Measurements from ENCODE around the gene COQ10B. TPM values are rescaled to one million over a fixed set of nuclear protein-coding genes. Genes with fewer than 3 reads are reported as not detected.
"Not testable (repeated sequence)": the region's sequence is repeated elsewhere in the genome, so short reads cannot be mapped to it uniquely, and the experiment has no call there.

The COQ10B gene
- total RNA-seq, 1 donor from 2014 or later: 20.8 TPM

DNA sequence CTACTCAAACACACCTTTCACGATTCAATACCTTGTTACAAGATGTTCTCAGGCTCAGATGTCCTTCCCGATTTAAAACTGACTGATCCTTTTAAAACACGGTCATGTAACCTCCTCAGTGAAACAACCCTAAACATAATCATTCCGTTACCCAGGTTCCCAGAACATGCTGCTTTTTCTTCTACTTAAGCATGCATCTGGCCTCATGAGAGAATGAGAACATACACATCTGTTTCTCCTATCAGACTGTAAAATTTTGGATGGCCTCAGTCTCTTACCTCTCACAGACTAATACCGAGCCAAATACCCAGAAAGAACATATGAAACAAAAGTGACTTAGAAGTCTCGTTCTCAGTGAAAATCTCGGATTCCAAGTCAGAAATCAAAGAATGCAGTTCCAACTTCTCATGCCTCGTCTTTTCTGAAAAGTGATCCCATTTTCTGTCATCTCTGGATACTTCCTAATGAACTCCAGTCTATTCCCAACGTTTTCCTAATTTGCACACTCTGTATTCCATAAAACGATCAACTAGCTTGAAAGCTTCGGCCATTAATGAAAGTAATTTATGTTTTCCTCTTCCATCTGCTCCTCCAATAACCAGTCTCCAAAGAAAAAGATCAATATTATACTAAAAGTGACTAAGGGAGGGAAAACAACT is 19.4 kb upstream of the COQ10B start:
- Mint-ChIP-seq H3K27ac (peak overlapping the region; percentile 100), H3K4me3 (ENCODE audit: low read depth) (peak overlapping the region; percentile 89), H3K9me3 (no peaks in the 10 kb centered on the region), H3K27me3 (ENCODE audit: low read depth) (no peaks in the 10 kb centered on the region), H3K36me3 (ENCODE audit: low read depth) (peaks cover 33% of the 10 kb centered on the region), H3K4me1 (ENCODE audit: low read depth) (peaks cover 48% of the 10 kb centered on the region)
- no peak for DNase-seq (ENCODE audit: low spot score)
- intact Hi-C loops (cut with micrococcal nuclease): loop anchor here (5.0 to 10.0 kb wide), 8 partner anchors 127 to 1779 kb away; partner anchors contain the start of genes CCDC150, MARS2, PGAP1 and SLC39A10

DNA sequence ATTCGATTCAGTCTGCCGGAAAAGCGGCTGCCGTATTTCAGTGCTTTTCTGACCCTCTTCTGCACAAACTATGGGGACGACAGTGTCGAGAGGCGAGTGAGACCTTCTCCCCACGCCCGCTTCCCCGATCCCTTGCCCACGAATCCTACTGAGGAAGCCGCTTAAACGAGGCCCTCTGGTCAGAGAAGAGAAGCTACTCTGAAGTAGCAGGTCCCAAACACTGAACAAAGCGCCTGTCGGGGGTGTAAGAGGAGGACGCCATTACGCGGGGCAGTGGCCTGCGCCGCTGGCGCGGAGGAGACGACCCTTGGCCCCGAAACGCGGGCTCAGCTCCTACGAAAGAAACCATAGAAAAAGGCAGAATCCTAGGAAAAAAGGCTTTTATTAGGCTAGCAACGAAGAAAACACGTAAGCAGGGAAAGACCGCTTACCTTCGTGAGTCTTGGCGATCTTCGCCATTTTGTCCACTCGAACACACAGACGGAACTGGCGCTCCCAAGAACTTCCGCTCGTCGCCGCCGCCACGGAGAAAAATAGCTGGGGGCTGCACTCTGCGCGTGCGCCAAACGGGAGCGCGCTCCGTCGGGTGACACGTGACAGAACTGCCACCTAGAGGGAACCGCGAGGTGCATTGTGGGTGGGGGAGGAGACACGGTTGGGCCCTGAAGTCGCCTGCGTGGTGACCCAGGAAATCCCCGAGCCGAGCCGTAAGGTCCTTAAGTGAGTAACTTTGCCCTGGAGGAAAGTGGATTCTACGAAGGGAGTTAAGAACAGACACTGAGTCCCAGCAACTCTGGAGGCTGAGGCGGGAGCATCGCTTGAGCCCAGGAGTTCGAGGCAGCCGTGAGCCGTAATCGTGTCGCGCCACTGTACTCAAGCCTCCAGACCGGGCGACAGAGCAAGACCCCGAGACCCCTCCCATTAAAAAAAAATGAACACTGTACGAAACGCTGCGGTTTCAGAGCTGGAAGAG is 18.5 kb upstream of the COQ10B start, which contains the start of gene SF3B1:
Gene SF3B1 (minus strand): TSS at position 488 of the 973 bp plus-strand sequence. CDS start 29 bp downstream, at position 459.
- DNase-seq (ENCODE audit: low spot score): peak; percentile 99
- no peaks in the 10 kb centered on the region for H3K27me3 Mint-ChIP-seq (ENCODE audit: low read depth)
- H3K27ac Mint-ChIP-seq: peak within 1 kb of the TSS; percentile 100
- intact Hi-C loops (cut with micrococcal nuclease): loop anchor here (1.0 to 10.0 kb wide), 11 partner anchors 18 to 1780 kb away; partner anchors contain the start of genes CCDC150, COQ10B, HSPD1 and MARS2
- H3K4me3 Mint-ChIP-seq (ENCODE audit: low read depth): peak within 1 kb of the TSS; percentile 89
- peaks cover 42% of the 10 kb centered on the region for H3K4me1 Mint-ChIP-seq (ENCODE audit: low read depth)
- H3K36me3 Mint-ChIP-seq (ENCODE audit: low read depth): peaks cover 24% of the 10 kb centered on the region
- no peaks in the 10 kb centered on the region for H3K9me3 Mint-ChIP-seq

DNA sequence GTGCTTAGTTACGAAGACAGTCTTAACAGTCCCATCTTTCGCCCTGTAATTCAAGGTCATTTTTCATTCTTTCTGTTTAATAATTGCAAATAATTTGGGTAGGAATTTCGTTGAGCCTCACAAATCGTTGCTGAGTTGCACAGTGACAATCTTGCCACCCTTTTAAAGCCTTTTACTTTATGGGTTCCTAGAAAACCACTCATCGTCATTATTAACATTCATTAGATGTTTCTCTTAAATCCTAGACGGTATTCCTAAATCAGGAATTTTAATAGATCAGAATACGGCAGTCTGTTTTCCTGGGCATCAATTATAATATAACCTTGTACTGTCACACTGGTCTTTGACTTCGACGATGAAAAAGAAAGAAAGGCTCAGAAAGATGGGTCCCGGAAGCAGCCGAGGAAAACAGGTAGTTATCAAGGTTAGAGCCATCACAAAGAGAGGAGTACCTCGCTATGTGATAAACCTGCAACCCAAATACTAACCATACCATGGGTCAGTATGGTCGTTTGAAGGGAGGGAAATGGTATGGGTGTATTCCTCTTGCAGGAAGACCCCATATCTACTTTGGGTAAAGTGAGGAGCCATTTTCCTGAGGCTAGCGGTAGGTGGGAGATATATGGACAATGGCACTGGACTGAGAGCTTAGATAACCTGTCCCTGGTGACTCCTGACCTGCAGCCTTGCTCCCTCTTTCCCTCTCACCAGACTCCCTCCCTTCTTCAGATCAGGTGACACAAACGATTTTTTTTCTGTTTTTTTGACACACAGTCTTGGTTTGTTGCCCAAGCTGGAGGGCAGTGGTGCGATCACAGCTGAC is 17.5 kb upstream of the COQ10B start:
- DNase-seq (ENCODE audit: low spot score): no peak

DNA sequence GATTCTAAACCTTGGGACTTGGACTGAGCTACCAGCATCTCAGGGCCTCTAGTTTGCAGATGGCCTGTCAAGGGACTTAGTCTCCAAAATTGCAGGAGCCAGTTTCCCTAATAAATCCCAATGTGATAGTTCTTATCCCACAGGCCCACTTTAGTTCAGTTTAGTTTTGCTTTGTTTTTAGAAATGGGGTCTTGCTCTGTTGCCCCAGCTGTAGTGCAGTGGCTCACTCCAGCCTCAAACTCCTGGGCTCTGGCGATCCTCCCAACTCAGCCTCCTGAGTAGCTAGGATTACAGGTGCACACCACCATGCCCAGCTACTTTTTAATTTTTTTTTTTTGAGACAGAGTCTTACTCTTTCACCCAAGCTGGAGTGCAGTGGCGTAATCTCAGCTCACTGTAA is 16.0 kb upstream of the COQ10B start:
- no peak for DNase-seq (ENCODE audit: low spot score)
- H3K27ac Mint-ChIP-seq: no peak overlapping the region
- intact Hi-C loops (cut with micrococcal nuclease): loop anchor here (10.0 kb wide), 3 partner anchors 513 to 1783 kb away; partner anchors contain the start of genes CCDC150, PGAP1 and SLC39A10
- no peaks in the 10 kb centered on the region for H3K27me3 Mint-ChIP-seq (ENCODE audit: low read depth)
- H3K4me1 Mint-ChIP-seq (ENCODE audit: low read depth): peaks cover 19% of the 10 kb centered on the region
- H3K36me3 Mint-ChIP-seq (ENCODE audit: low read depth): peaks cover 8% of the 10 kb centered on the region
- H3K9me3 Mint-ChIP-seq: no peaks in the 10 kb centered on the region
- no peak overlapping the region for H3K4me3 Mint-ChIP-seq (ENCODE audit: low read depth)

More for the DNA sequence above, 17.5 kb upstream of the COQ10B start:
- intact Hi-C loops (cut with micrococcal nuclease): loop anchor here (1.0 to 10.0 kb wide), 6 partner anchors 17 to 1781 kb away; partner anchors contain the start of genes CCDC150, COQ10B, HSPD1 and PGAP1
- Mint-ChIP-seq H3K36me3 (ENCODE audit: low read depth) (peaks cover 18% of the 10 kb centered on the region), H3K9me3 (no peaks in the 10 kb centered on the region), H3K27me3 (ENCODE audit: low read depth) (no peaks in the 10 kb centered on the region), H3K4me1 (ENCODE audit: low read depth) (peaks cover 34% of the 10 kb centered on the region), H3K4me3 (ENCODE audit: low read depth) (peak overlapping the region; percentile 89), H3K27ac (peak overlapping the region; percentile 100)

DNA sequence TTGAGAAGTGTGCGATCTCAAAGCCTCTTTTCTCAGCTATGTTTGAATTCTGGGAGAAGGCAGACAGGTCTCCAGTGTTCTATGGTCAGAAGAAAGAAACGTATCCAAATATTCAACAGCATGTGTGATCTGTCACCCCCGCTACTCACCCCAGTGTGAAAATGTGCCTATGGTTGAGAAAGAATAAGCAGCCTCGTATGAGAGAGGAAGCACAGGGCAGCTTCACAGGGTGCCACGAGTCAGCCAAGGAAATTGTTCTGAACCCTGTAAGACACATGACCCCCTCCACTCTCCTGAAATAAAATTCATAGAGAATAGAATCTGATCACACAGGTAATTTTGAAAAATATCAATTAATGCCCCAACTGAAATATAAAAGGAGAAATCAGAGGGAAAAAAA is 10.5 kb upstream of the COQ10B start:
- peaks cover 2% of the 10 kb centered on the region for H3K27me3 Mint-ChIP-seq (ENCODE audit: low read depth)
- no peaks in the 10 kb centered on the region for H3K4me1 Mint-ChIP-seq (ENCODE audit: low read depth)
- no peak overlapping the region for H3K4me3 Mint-ChIP-seq (ENCODE audit: low read depth)
- no peak overlapping the region for H3K27ac Mint-ChIP-seq
- no peak for DNase-seq (ENCODE audit: low spot score)
- intact Hi-C loops (cut with micrococcal nuclease): no loop called here
- H3K36me3 Mint-ChIP-seq (ENCODE audit: low read depth): no peaks in the 10 kb centered on the region
- no peaks in the 10 kb centered on the region for H3K9me3 Mint-ChIP-seq

DNA sequence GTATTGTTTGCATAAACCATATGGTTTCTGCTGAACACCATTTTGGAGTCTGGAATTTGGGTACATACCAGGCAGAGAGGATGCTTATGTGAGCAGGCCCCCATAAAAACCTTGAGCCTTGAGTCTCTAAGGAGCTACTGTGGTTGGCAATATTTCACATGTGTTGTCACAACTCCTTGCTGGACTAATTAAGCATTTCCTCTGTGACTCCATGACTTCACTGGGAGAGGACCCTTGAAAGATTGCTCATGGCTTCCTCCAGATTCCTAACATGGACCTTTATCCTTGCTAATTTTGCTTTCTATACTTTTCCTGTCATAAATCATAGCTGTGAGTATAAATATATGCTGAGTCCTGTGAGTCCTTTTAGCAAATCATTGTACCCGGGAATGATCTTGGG is 7.6 kb upstream of the COQ10B start:
- intact Hi-C loops (cut with micrococcal nuclease): no loop called here
- H3K36me3 Mint-ChIP-seq (ENCODE audit: low read depth): no peaks in the 10 kb centered on the region
- H3K9me3 Mint-ChIP-seq: no peaks in the 10 kb centered on the region
- peaks cover 2% of the 10 kb centered on the region for H3K27me3 Mint-ChIP-seq (ENCODE audit: low read depth)
- H3K4me1 Mint-ChIP-seq (ENCODE audit: low read depth): no peaks in the 10 kb centered on the region
- no peak overlapping the region for H3K4me3 Mint-ChIP-seq (ENCODE audit: low read depth)
- no peak for DNase-seq (ENCODE audit: low spot score)
- no peak overlapping the region for H3K27ac Mint-ChIP-seq

DNA sequence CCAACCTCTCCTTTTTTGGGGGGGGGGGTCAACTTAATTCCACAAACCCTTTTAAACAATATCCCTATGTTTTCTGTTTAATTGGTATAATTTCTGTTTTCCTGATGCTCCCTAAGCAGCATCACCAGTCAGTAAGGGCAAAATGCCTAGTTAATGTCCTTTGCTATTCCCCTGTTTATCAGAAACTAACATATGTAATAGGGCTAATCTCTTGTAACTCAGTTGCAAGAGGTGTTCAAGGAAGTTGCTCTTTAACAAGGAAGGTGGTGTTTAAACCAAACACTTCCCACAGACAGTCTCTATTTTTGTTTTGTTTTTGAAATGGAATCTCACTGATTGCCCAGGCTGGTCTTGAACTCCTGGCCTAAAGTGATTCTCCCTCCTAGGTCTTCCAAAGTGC is 6.5 kb upstream of the COQ10B start:
- Mint-ChIP-seq H3K27me3 (ENCODE audit: low read depth) (peaks cover 2% of the 10 kb centered on the region), H3K4me1 (ENCODE audit: low read depth) (peaks cover 3% of the 10 kb centered on the region), H3K27ac (no peak overlapping the region), H3K4me3 (ENCODE audit: low read depth) (no peak overlapping the region), H3K9me3 (no peaks in the 10 kb centered on the region), H3K36me3 (ENCODE audit: low read depth) (no peaks in the 10 kb centered on the region)
- intact Hi-C loops (cut with micrococcal nuclease): no loop called here
- DNase-seq (ENCODE audit: low spot score): no peak

DNA sequence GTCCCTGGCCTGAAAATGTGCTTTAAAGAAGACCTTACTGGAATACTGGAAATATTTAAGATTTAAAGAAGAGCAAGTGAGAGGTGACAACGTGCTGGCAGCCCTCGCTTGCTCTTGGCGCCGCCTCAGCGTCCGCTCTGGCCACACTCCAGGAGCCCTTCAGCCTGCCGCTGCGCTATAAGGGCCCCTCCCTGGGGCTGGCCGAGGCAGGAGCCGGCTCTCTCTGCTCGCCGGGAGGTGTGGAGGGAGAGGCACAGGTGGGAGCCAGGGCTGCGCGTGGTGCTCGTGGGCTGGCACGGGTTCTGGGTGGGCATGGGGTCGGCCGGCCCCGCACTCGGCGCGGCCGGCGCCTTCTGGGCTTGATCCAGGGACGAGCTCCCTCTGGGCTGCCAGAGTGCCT is 2.9 kb upstream of the COQ10B start:
- peaks cover 7% of the 10 kb centered on the region for H3K36me3 Mint-ChIP-seq (ENCODE audit: low read depth)
- DNase-seq (ENCODE audit: low spot score): no peak
- no peaks in the 10 kb centered on the region for H3K27me3 Mint-ChIP-seq (ENCODE audit: low read depth)
- no peaks in the 10 kb centered on the region for H3K9me3 Mint-ChIP-seq
- H3K4me3 Mint-ChIP-seq (ENCODE audit: low read depth): no peak overlapping the region
- H3K4me1 Mint-ChIP-seq (ENCODE audit: low read depth): peaks cover 18% of the 10 kb centered on the region
- H3K27ac Mint-ChIP-seq: no peak overlapping the region
- intact Hi-C loops (cut with micrococcal nuclease): no loop called here

DNA sequence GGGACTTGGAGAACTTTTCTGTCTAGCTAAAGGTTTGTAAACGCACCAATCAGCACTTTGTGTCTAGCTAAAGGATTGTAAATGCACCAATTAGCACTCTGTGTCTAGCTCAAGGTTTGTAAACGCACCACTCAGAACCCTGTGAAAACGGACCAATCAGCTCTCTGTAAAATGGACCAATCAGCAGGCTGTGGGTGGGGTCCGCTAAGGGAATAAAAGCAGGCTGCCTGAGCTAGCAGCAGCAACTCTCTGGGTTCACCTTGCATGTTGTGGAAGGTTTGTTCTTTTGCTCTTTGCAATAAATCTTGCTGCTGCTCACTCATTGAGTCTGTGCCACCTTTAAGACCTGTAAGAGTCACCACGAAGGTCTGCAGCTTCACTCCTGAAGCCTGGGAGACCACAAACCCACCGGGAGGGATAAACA is 2.4 kb upstream of the COQ10B start:
- H3K9me3 Mint-ChIP-seq; DNase-seq (ENCODE audit: low spot score); H3K4me3 Mint-ChIP-seq (ENCODE audit: low read depth); intact Hi-C loops (cut with micrococcal nuclease); H3K27me3 Mint-ChIP-seq (ENCODE audit: low read depth): not testable (repeated sequence)
- H3K36me3 Mint-ChIP-seq (ENCODE audit: low read depth): peaks cover 12% of the 10 kb centered on the region
- H3K4me1 Mint-ChIP-seq (ENCODE audit: low read depth): peaks cover 21% of the 10 kb centered on the region
- H3K27ac Mint-ChIP-seq: peak overlapping the region; percentile 47

DNA sequence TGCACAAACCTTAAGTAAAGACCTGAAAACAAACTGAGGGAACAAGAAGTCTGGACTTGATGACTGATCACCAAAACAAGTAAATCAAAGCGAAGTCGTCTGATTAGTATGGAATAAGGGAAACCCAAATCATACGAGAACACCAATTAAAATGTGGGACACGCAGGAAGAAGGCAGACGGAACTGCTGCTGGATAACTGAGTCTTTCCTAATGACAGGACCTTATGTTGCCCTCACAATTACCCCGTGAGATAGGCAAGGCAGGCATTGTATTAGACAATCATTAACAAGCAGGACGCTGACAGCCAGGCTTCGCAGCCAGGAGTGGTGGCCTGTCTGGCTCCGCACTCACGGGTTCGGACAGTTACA is 614 bp upstream of the COQ10B start:
- peaks cover 26% of the 10 kb centered on the region for H3K4me1 Mint-ChIP-seq (ENCODE audit: low read depth)
- peak overlapping the region; percentile 99 for H3K4me3 Mint-ChIP-seq (ENCODE audit: low read depth)
- intact Hi-C loops (cut with micrococcal nuclease): loop anchor here (1.0 kb wide), 4 partner anchors 17 to 253 kb away; partner anchors contain the start of genes HSPE1, MARS2, MOB4 and SF3B1
- no peaks in the 10 kb centered on the region for H3K9me3 Mint-ChIP-seq
- no peaks in the 10 kb centered on the region for H3K27me3 Mint-ChIP-seq (ENCODE audit: low read depth)
- peak overlapping the region; percentile 100 for H3K27ac Mint-ChIP-seq
- no peak for DNase-seq (ENCODE audit: low spot score)
- peaks cover 12% of the 10 kb centered on the region for H3K36me3 Mint-ChIP-seq (ENCODE audit: low read depth)

DNA sequence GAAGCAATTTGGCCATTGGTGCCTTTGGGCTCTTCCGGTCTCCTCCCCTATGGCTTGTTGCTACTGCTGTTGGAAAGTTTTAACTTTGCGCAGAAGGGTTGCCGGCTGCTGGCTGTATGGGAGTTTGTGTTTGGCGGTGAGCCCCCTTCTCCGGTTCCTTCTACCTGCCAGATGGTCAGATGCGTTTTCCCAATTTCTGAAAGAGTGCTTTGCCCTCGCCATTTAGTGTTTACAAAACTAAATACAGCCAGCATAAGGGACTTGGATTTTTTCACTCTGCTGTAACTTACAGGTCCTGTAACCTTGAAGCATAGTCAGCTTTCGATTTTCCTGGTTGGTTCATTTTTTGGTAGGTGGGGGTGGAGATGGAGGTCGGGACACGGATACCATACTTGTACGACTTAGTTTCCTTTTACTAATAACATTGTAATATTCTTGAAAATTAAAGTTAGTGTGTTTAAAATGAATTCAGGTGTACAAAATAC is 604 bp downstream of the COQ10B start:
- intact Hi-C loops (cut with micrococcal nuclease): loop anchor here (1.0 to 2.0 kb wide), 5 partner anchors 19 to 815 kb away; partner anchors contain the start of genes CCDC150, HSPE1, MARS2 and MOB4

DNA sequence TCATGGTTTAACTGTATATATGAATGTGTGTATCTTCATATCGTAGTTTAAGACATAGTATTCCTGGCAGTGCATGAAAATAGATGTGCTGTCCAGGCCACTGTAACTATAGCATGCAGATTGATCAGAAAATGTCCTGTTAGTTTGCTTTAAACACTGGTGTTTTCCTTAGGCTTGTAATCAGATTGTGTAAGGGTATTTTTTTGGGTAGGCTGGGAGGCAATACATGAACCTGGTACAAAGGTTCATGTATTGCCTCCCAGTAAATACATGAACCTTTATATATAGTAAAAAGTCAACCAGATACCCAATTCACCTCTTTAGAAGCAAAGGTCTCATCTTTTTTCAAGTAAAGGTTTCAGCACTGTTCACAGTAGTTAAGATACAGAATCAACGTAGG is 1.6 kb downstream of the COQ10B start:
- Mint-ChIP-seq H3K9me3 (no peaks in the 10 kb centered on the region), H3K4me1 (ENCODE audit: low read depth) (peaks cover 26% of the 10 kb centered on the region), H3K4me3 (ENCODE audit: low read depth) (peak overlapping the region; percentile 99), H3K36me3 (ENCODE audit: low read depth) (peaks cover 20% of the 10 kb centered on the region), H3K27me3 (ENCODE audit: low read depth) (no peaks in the 10 kb centered on the region), H3K27ac (peak overlapping the region; percentile 100)
- no peak for DNase-seq (ENCODE audit: low spot score)
- intact Hi-C loops (cut with micrococcal nuclease): loop anchor here (2.0 kb wide), 1 partner anchor 816 kb away; the partner anchor contains the start of gene CCDC150

More for the DNA sequence above, 604 bp downstream of the COQ10B start:
- Mint-ChIP-seq H3K36me3 (ENCODE audit: low read depth) (peaks cover 12% of the 10 kb centered on the region), H3K27me3 (ENCODE audit: low read depth) (no peaks in the 10 kb centered on the region), H3K4me3 (ENCODE audit: low read depth) (peak overlapping the region; percentile 99), H3K27ac (peak overlapping the region; percentile 100), H3K4me1 (ENCODE audit: low read depth) (peaks cover 26% of the 10 kb centered on the region), H3K9me3 (no peaks in the 10 kb centered on the region)
- DNase-seq (ENCODE audit: low spot score): no peak

Data from activated T-helper 2 cell treated with anti-CD3 and anti-CD28 coated beads, Interferon-gamma antibody, Interleukin-2, Interleukin-4, amounts not matched to agents 10 μg/mL and 5 μg/mL and 100 μg/mL, durations not matched to agents 14 hours and 24 hours and 36 hours (primary cell).